Vagina (tissue), 2 donors: ENCODE results near the gene ARHGAP19. TPM values are rescaled to one million over a fixed set of nuclear protein-coding genes. Genes with fewer than 3 reads are reported as not detected.

Experiments used
- DNase-seq, 2 donors: peaks; one replicate each; pipeline ENCODE4 v3.0.0-alpha.2; 2017; ENCODE audit errors: extremely low spot score in 2 of 2
- H3K27ac ChIP-seq: fragments of 200-600 bp; sonication (generic); one replicate; pipeline ENCODE4 v1.5.1; 2019
- H3K27me3 ChIP-seq: fragments of 200-600 bp; sonication (generic); one replicate; pipeline ENCODE4 v1.5.1; 2019
- H3K36me3 ChIP-seq, 2 donors: fragments of 200-600 bp; sonication (generic); one replicate each; pipeline ENCODE4 v1.5.1; 2017 to 2019
- H3K4me1 ChIP-seq: fragments of 200-600 bp; sonication (generic); one replicate; pipeline ENCODE4 v1.5.1; 2019
- H3K4me3 ChIP-seq, 2 donors: fragments of 200-600 bp; sonication (generic); 1 replicate in 1 of 2; 2 replicates in 1 of 2; pipeline ENCODE4 v1.5.1; 2016 to 2019
- H3K9me3 ChIP-seq: fragments of 200-600 bp; sonication (generic); one replicate; pipeline ENCODE4 v1.5.1; 2019
- POLR2A ChIP-seq, 2 donors: fragments of 450-650 bp; IDR thresholded peaks; one replicate each; pipeline ENCODE4 v1.6.1; 2017; ENCODE audit warnings: antibody characterized with exemption in 2 of 2, mild to moderate bottlenecking in 2 of 2, moderate library complexity in 2 of 2
- POLR2AphosphoS5 ChIP-seq, 2 donors: sonication (generic); formaldehyde crosslinking; IDR thresholded peaks; one replicate each; pipeline ENCODE4 v1.9.0; 2017; ENCODE audit warnings: antibody characterized with exemption in 2 of 2, mild to moderate bottlenecking in 2 of 2, low read depth in 1 of 2; ENCODE audit not compliant: insufficient read depth in 1 of 2
- intact Hi-C: fragments of 100-400 bp; cut with DNase I; formaldehyde crosslinking; loops from one replicate; pipeline ENCODE4 v1.15.1; 2023
- total RNA-seq: library from RNA; depleted of rRNA; stranded (reverse); fragments of >200 nt; gene quantifications from one replicate; pipeline ENCODE4 v1.2.3, GENCODE V29; 2016
- TF ChIP-seq, protein P1 (sequence below), 3 experiments: fragments of 450-650 bp in 2 of 3; fragments of 200-600 bp in 1 of 3; sonication (generic) in 1 of 3; IDR thresholded peaks; one replicate each; pipeline ENCODE4 v1.5.1; 2017 to 2019; ENCODE audit warnings: antibody characterized with exemption in 3 of 3, mild to moderate bottlenecking in 2 of 3, moderate library complexity in 2 of 3

ARHGAP19 gene
- total RNA-seq, 1 donor from 2014 or later = 3.9 TPM

GRCh38 chr10:97302088-97302791 is 9.8 kb upstream of the ARHGAP19 start:
- no peak overlapping the region for H3K27ac ChIP-seq
- TF ChIP-seq, protein P1, sequence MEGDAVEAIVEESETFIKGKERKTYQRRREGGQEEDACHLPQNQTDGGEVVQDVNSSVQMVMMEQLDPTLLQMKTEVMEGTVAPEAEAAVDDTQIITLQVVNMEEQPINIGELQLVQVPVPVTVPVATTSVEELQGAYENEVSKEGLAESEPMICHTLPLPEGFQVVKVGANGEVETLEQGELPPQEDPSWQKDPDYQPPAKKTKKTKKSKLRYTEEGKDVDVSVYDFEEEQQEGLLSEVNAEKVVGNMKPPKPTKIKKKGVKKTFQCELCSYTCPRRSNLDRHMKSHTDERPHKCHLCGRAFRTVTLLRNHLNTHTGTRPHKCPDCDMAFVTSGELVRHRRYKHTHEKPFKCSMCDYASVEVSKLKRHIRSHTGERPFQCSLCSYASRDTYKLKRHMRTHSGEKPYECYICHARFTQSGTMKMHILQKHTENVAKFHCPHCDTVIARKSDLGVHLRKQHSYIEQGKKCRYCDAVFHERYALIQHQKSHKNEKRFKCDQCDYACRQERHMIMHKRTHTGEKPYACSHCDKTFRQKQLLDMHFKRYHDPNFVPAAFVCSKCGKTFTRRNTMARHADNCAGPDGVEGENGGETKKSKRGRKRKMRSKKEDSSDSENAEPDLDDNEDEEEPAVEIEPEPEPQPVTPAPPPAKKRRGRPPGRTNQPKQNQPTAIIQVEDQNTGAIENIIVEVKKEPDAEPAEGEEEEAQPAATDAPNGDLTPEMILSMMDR (IDR thresholded peaks at IDR 0.05) = no peak
- no peak for TF ChIP-seq POLR2AphosphoS5 (IDR thresholded peaks at IDR 0.05; ENCODE audit: insufficient read depth in 1 of 2, low read depth in 1 of 2)
- TF ChIP-seq POLR2A (IDR thresholded peaks at IDR 0.05) = no peak
- no peak overlapping the region for H3K4me3 ChIP-seq
- no peaks in the 10 kb centered on the region for H3K27me3 ChIP-seq
- H3K4me1 ChIP-seq = no peaks in the 10 kb centered on the region
- no peak for DNase-seq
- H3K36me3 ChIP-seq = no peaks in the 10 kb centered on the region
- intact Hi-C loops = no loop called here
- no peaks in the 10 kb centered on the region for H3K9me3 ChIP-seq

DNA sequence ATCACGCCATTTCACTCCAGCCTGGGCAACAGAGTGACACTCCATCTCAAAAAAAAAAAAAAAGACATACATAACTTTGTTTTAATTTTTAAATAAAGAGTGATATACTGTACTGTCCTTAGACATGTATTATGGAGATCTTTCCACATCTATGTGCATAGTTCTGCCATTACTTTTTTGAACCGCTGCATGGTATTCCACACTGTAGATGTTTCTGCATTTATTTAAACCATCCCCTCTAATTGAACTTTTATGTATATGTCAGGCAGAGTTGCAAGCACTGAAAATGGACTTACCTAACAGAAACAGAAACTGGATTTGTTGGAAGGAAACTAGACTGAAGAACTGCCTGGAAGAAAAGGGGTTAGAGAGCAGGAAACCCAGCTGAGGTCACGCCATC is 8.5 kb upstream of the ARHGAP19 start:
- intact Hi-C loops = no loop called here
- Histone ChIP-seq H3K9me3 (no peaks in the 10 kb centered on the region), H3K4me1 (no peaks in the 10 kb centered on the region), H3K36me3 (no peaks in the 10 kb centered on the region), H3K27ac (no peak overlapping the region), H3K27me3 (no peaks in the 10 kb centered on the region), H3K4me3 (no peak overlapping the region)
- DNase-seq = no peak
- TF ChIP-seq, protein P1 (IDR thresholded peaks at IDR 0.05) = no peak
- TF ChIP-seq POLR2AphosphoS5 (IDR thresholded peaks at IDR 0.05; ENCODE audit: insufficient read depth in 1 of 2, low read depth in 1 of 2) = no peak
- no peak for TF ChIP-seq POLR2A (IDR thresholded peaks at IDR 0.05)

DNA sequence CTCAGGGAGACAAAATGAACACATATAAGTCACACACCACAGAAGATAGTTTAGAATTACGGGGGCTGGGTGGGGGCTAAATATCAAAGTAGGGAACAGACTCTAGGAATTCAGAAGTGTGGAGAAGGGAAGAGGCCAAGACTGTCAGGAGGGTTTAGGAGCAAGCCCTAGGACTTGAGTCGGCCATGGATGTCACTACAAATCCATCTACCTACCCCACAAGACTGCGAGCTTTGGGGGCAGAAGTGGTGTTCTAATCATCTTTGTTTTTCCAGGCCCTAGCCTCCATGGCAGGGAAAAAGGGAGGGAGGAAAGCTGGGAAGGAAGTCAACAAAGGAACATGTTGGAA is 5.8 kb upstream of the ARHGAP19 start:
- no peaks in the 10 kb centered on the region for H3K4me1 ChIP-seq
- intact Hi-C loops = no loop called here
- no peaks in the 10 kb centered on the region for H3K9me3 ChIP-seq
- H3K4me3 ChIP-seq = no peak overlapping the region
- H3K36me3 ChIP-seq = no peaks in the 10 kb centered on the region
- TF ChIP-seq POLR2AphosphoS5 (IDR thresholded peaks at IDR 0.05; ENCODE audit: insufficient read depth in 1 of 2, low read depth in 1 of 2) (no peak), POLR2A (IDR thresholded peaks at IDR 0.05) (no peak)
- TF ChIP-seq, protein P1 (IDR thresholded peaks at IDR 0.05) = no peak
- no peak for DNase-seq
- H3K27me3 ChIP-seq = no peaks in the 10 kb centered on the region
- H3K27ac ChIP-seq = no peak overlapping the region

- no peak overlapping the region for H3K4me3 ChIP-seq
- H3K4me1 ChIP-seq = no peaks in the 10 kb centered on the region
- no peaks in the 10 kb centered on the region for H3K27me3 ChIP-seq
- DNase-seq = no peak
- H3K9me3 ChIP-seq = no peaks in the 10 kb centered on the region
- intact Hi-C loops = no loop called here
- no peak overlapping the region for H3K27ac ChIP-seq
- TF ChIP-seq POLR2AphosphoS5 (IDR thresholded peaks at IDR 0.05; ENCODE audit: insufficient read depth in 1 of 2, low read depth in 1 of 2) (no peak), POLR2A (IDR thresholded peaks at IDR 0.05) (no peak)
- TF ChIP-seq, protein P1 (IDR thresholded peaks at IDR 0.05) = no peak
- no peaks in the 10 kb centered on the region for H3K36me3 ChIP-seq
These were observed 5.3 kb upstream of the ARHGAP19 start for GRCh38 chr10:97297556-97298222.

DNA sequence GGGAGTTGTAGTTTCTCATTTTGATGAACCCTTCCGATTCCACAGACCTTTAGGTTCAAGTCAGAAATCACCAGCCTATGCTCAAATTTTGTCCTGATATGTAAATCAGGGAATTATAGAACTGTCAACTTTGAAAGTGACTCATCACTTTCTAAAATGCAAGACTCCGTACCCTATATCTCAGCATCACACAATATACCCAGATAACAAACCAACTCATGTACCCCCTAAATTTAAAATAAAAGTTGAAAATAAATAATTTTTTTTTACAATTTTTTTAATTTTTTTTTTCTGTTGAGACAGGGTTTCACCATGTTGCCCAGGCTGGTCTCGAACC is 393 bp upstream of the ARHGAP19 start:
- TF ChIP-seq, protein P1 (IDR thresholded peaks at IDR 0.05) = no peak
- no peak for TF ChIP-seq POLR2AphosphoS5 (IDR thresholded peaks at IDR 0.05; ENCODE audit: insufficient read depth in 1 of 2, low read depth in 1 of 2)
- TF ChIP-seq POLR2A (IDR thresholded peaks at IDR 0.05) = no peak
- Histone ChIP-seq H3K27me3 (no peaks in the 10 kb centered on the region), H3K4me1 (peaks cover 8% of the 10 kb centered on the region), H3K27ac (peak overlapping the region; percentile 90), H3K9me3 (no peaks in the 10 kb centered on the region), H3K4me3 (peak overlapping the region in 1 of 2 donors; percentile 73), H3K36me3 (no peaks in the 10 kb centered on the region)
- no peak for DNase-seq
- intact Hi-C loops = loop anchor here (5.0 kb wide), 1 partner anchor 39 kb away; the partner anchor contains the start of gene FRAT2
